Suprapubic skin (tissue), 3 donors: ENCODE results near the gene KCTD10.

ENCODE experiments used
- POLR2A ChIP-seq, 2 donors: fragments of 450-650 bp; IDR thresholded peaks; one replicate each; pipeline ENCODE4 v1.6.1; 2017; ENCODE audit warnings: antibody characterized with exemption in 2 of 2, mild to moderate bottlenecking in 2 of 2, moderate library complexity in 2 of 2
- TF ChIP-seq, protein P1 (sequence below), 2 donors: fragments of 200-600 bp in 1 of 2; fragments of 450-650 bp in 1 of 2; sonication (generic) in 1 of 2; IDR thresholded peaks; one replicate each; pipeline ENCODE4 v1.5.1; 2016 to 2019; ENCODE audit warnings: antibody characterized with exemption in 2 of 2, mild to moderate bottlenecking in 1 of 2, moderate library complexity in 1 of 2

DNA sequence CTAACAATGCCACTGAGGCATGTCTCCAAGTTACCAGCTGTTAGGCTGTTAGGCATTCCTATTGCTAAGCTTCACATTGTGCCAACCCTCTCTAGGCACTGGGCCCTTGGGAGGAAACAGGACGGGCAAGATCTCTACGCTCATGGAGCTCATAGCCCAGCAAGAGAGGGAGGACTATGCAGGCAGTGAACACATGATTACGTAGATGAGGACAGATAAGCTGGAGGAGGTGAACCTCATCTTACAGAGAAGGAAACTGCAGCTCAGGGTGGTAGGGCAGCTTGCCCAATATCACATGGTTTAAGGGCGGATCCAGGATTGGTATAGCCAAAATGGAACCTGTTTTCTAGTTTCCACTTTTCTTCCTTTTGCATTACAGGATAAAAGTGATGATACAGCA is 8.1 kb upstream of the KCTD10 start:
- TF ChIP-seq, protein P1, sequence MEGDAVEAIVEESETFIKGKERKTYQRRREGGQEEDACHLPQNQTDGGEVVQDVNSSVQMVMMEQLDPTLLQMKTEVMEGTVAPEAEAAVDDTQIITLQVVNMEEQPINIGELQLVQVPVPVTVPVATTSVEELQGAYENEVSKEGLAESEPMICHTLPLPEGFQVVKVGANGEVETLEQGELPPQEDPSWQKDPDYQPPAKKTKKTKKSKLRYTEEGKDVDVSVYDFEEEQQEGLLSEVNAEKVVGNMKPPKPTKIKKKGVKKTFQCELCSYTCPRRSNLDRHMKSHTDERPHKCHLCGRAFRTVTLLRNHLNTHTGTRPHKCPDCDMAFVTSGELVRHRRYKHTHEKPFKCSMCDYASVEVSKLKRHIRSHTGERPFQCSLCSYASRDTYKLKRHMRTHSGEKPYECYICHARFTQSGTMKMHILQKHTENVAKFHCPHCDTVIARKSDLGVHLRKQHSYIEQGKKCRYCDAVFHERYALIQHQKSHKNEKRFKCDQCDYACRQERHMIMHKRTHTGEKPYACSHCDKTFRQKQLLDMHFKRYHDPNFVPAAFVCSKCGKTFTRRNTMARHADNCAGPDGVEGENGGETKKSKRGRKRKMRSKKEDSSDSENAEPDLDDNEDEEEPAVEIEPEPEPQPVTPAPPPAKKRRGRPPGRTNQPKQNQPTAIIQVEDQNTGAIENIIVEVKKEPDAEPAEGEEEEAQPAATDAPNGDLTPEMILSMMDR (IDR thresholded peaks at IDR 0.05): no peak
- no peak for TF ChIP-seq POLR2A (IDR thresholded peaks at IDR 0.05)
